HEK293T (cell line): Measurements from ENCODE around the gene HTR5A.

ENCODE experiments used
- HDGF ChIP-seq: fragments of 450-650 bp; IDR thresholded peaks from 2 replicates; pipeline ENCODE4 v1.6.1; 2017; ENCODE audit warnings: antibody characterized with exemption, borderline replicate concordance
- PKNOX1 ChIP-seq: fragments of 450-650 bp; IDR thresholded peaks from 2 replicates; pipeline ENCODE4 v1.6.1; 2016

GRCh38 chr7:155123413-155123812 is 53.3 kb downstream of the HTR5A start:
- no peak for TF ChIP-seq PKNOX1
- no peak for TF ChIP-seq HDGF
